Endothelial cell of umbilical vein (primary cell): ENCODE measurements around the gene SPCS1.

Experiments
- CTCF ChIP-seq, 2 donors: IDR thresholded peaks; 1 replicate in 1 of 2; 2 replicates in 1 of 2; pipeline ENCODE4 v1.5.1; 2011; ENCODE audit warnings: low read length in 2 of 2, mild to moderate bottlenecking in 2 of 2, moderate library complexity in 2 of 2, control low read depth in 1 of 2, inconsistent platforms in 1 of 2, low read depth in 1 of 2; ENCODE audit not compliant: insufficient read depth in 1 of 2; ENCODE audit errors: extremely low read depth in 1 of 2
- EZH2 ChIP-seq: IDR thresholded peaks from 2 replicates; pipeline ENCODE4 v1.6.1; 2012; ENCODE audit warnings: borderline replicate concordance, low read depth, mild to moderate bottlenecking, moderate library complexity, low read length, inconsistent platforms; ENCODE audit not compliant: severe bottlenecking
- JUN ChIP-seq: IDR thresholded peaks from 2 replicates; pipeline ENCODE4 v1.6.1; 2011; ENCODE audit warnings: borderline replicate concordance, low read depth; ENCODE audit not compliant: insufficient read length, insufficient read depth
- MAX ChIP-seq: IDR thresholded peaks from 2 replicates; pipeline ENCODE4 v1.6.1; 2011; ENCODE audit not compliant: insufficient read depth, insufficient read length
- MYC ChIP-seq: IDR thresholded peaks from one replicate; pipeline ENCODE4 v1.6.1; 2011; ENCODE audit warnings: mild to moderate bottlenecking, low read depth, low read length
- POLR2A ChIP-seq: IDR thresholded peaks from 2 replicates; pipeline ENCODE4 v1.6.1; 2012; ENCODE audit warnings: low read depth, mild to moderate bottlenecking, control low read depth, low read length
- POLR2AphosphoS5 ChIP-seq: IDR thresholded peaks from 2 replicates; pipeline ENCODE4 v1.6.1; 2012; ENCODE audit warnings: low read depth, mild to moderate bottlenecking, control low read depth, low read length, moderate library complexity; ENCODE audit not compliant: insufficient read depth

GRCh38 chr3:52707585-52707984 is 1.7 kb downstream of the SPCS1 start:
- TF ChIP-seq MYC: no peak
- TF ChIP-seq CTCF (IDR thresholded peaks at IDR 0.05; ENCODE audit: extremely low read depth in 1 of 2, insufficient read depth in 1 of 2, low read depth in 1 of 2, low read length in 2 of 2): no peak
- no peak for TF ChIP-seq EZH2
- no peak for TF ChIP-seq POLR2AphosphoS5
- TF ChIP-seq MAX: no peak
- TF ChIP-seq POLR2A: no peak
- no peak for TF ChIP-seq JUN
